Heart left ventricle (tissue), 13 donors: ENCODE results near the gene FGD4.

Experiments used
- CTCF ChIP-seq, 12 donors: fragments of 200-600 bp; sonication (generic) in 4 of 12; IDR thresholded peaks; one replicate each; pipeline versions ENCODE4 v1.5.0 to v1.8.0; 2018 to 2022; ENCODE audit warnings: antibody characterized with exemption in 12 of 12, mild to moderate bottlenecking in 5 of 12
- POLR2A ChIP-seq, 2 donors: fragments of 450-650 bp; IDR thresholded peaks; one replicate each; pipeline ENCODE4 v1.6.1; 2017; ENCODE audit warnings: antibody characterized with exemption in 2 of 2, mild to moderate bottlenecking in 2 of 2, moderate library complexity in 2 of 2
- donor health status: ischemic (EF 13 %, LVEDD 7.1; RV severe dilation, severe dysfunction).
- donor health status: DM: no; HTN: yes; CAD: no.
- donor health status: DM: no; HTN: no; CAD: no.
- donor health status: ischemic (EF 25% LVEDD 6.9; RV normal size, moderate dysfunction).
- donor health status: ischemic (EF 25% LVEDD 5.7; RV mildly dilated, moderate dysfunction).
- donor health status: ischemic (EF 35%, LVEDD 5.7; RV mildly dilated, moderate dysfunction).
- donor health status: nonischemic (EF 11% LVEDD 7.7; RV severe dilation, severe dysfunction).
- donor health status: DM: yes; HTN: yes; CAD: no.
- donor health status: PGD.
- donor health status: ischemic (EF 29% LVEDD 5.4; RV normal size, mild dysfunction).
- donor health status: nonischemic (EF 23%, LVEDD 6.1; RV moderate dilation, normal function).

GRCh38 chr12:32366714-32367113 lies 32.6 kb upstream of the FGD4 start:
- no peak for TF ChIP-seq CTCF (IDR thresholded peaks at IDR 0.05)
- no peak for TF ChIP-seq POLR2A (IDR thresholded peaks at IDR 0.05)
